Measurements from ENCODE around the gene APPL2.

The APPL2 gene

GRCh38 chr12:105245291-105245690 is 9.3 kb upstream of the APPL2 start:
- in situ Hi-C loops (cut with HindIII; ENCODE audit: low sequenced_read_pairs): no loop called here
- DNase-seq (ENCODE audit: low read depth, low spot score): no peak
- no peak for TF ChIP-seq CTCF (IDR thresholded peaks at IDR 0.05; ENCODE audit: low read depth, low read length)
- H3K4me3 ChIP-seq (ENCODE audit: low read depth, low read length): no peak overlapping the region

- H3K4me3 ChIP-seq (ENCODE audit: low read depth, low read length): no peak overlapping the region
- TF ChIP-seq CTCF (IDR thresholded peaks at IDR 0.05; ENCODE audit: low read depth, low read length): no peak
- in situ Hi-C loops (cut with HindIII; ENCODE audit: low sequenced_read_pairs): no loop called here
- DNase-seq (ENCODE audit: low read depth, low spot score): no peak
Measured at GRCh38 chr12:105240228-105240627, 4.3 kb upstream of the APPL2 start.

GRCh38 chr12:105239304-105239703 is 3.3 kb upstream of the APPL2 start:
- TF ChIP-seq CTCF (IDR thresholded peaks at IDR 0.05; ENCODE audit: low read depth, low read length): no peak
- DNase-seq (ENCODE audit: low read depth, low spot score): no peak
- H3K4me3 ChIP-seq (ENCODE audit: low read depth, low read length): no peak overlapping the region
- in situ Hi-C loops (cut with HindIII; ENCODE audit: low sequenced_read_pairs): no loop called here

GRCh38 chr12:105237666-105238065 is 1.7 kb upstream of the APPL2 start:
- in situ Hi-C loops (cut with HindIII; ENCODE audit: low sequenced_read_pairs): no loop called here
- no peak overlapping the region for H3K4me3 ChIP-seq (ENCODE audit: low read depth, low read length)
- no peak for DNase-seq (ENCODE audit: low read depth, low spot score)
- TF ChIP-seq CTCF (IDR thresholded peaks at IDR 0.05; ENCODE audit: low read depth, low read length): no peak

- peak; percentile 41 for DNase-seq (ENCODE audit: low read depth, low spot score)
- no peak for TF ChIP-seq CTCF (IDR thresholded peaks at IDR 0.05; ENCODE audit: low read depth, low read length)
- peak overlapping the region; percentile 53 for H3K4me3 ChIP-seq (ENCODE audit: low read depth, low read length)
- in situ Hi-C loops (cut with HindIII; ENCODE audit: low sequenced_read_pairs): no loop called here
Measured at GRCh38 chr12:105235281-105235731, 668 bp downstream of the APPL2 start.

- peak overlapping the region; percentile 53 for H3K4me3 ChIP-seq (ENCODE audit: low read depth, low read length)
- no peak for DNase-seq (ENCODE audit: low read depth, low spot score)
- in situ Hi-C loops (cut with HindIII; ENCODE audit: low sequenced_read_pairs): no loop called here
- no peak for TF ChIP-seq CTCF (IDR thresholded peaks at IDR 0.05; ENCODE audit: low read depth, low read length)
Measured at GRCh38 chr12:105234197-105234596, 1.8 kb downstream of the APPL2 start.
